HepG2 (cell line): ENCODE data around the gene PLBD2. TPM values are rescaled to one million over a fixed set of nuclear protein-coding genes. Genes with fewer than 3 reads are reported as not detected.

Source experiments
- CHD2 ChIP-seq: IDR thresholded peaks from 2 replicates; pipeline ENCODE4 v1.6.1; 2011; ENCODE audit warnings: low read depth, low read length, improper control_type of control experiment
- EP300 ChIP-seq, 3 experiments: sonication (generic) in 1 of 3; formaldehyde crosslinking in 1 of 3; IDR thresholded peaks; 2 replicates each; pipeline versions ENCODE4 v1.5.1 to v1.6.1; 2011 to 2020; ENCODE audit warnings: low read depth in 2 of 3, low read length in 2 of 3, borderline replicate concordance in 1 of 3, improper control_type of control experiment in 1 of 3, mild to moderate bottlenecking in 1 of 3, missing genetic modification reagents in 1 of 3, moderate library complexity in 1 of 3
- HDAC2 ChIP-seq: sonication (generic); formaldehyde crosslinking; IDR thresholded peaks from 2 replicates; pipeline ENCODE4 v1.4.0; 2020; ENCODE audit warnings: missing genetic modification reagents
- HNF4G ChIP-seq, 2 experiments: sonication (generic) in 1 of 2; formaldehyde crosslinking in 1 of 2; IDR thresholded peaks; 2 replicates each; pipeline versions ENCODE4 v1.4.0 to v1.6.1; 2011 to 2020; ENCODE audit warnings: borderline replicate concordance in 2 of 2, low read depth in 2 of 2, mild to moderate bottlenecking in 2 of 2, low read length in 1 of 2, missing genetic modification reagents in 1 of 2, moderate library complexity in 1 of 2
- HNRNPL ChIP-seq: fragments of 200-400 bp; formaldehyde crosslinking; IDR thresholded peaks from 2 replicates; pipeline ENCODE4 v1.6.1; 2017; ENCODE audit warnings: mild to moderate bottlenecking, low read depth, low read length
- KAT8 ChIP-seq: IDR thresholded peaks from 2 replicates; pipeline ENCODE4 v1.6.1; 2016; ENCODE audit warnings: missing genetic modification reagents, missing compliant biosample characterization
- KLF13 ChIP-seq: sonication (generic); formaldehyde crosslinking; IDR thresholded peaks from 2 replicates; pipeline ENCODE4 v1.4.0; 2020; ENCODE audit warnings: mild to moderate bottlenecking, missing genetic modification reagents
- NAIF1 ChIP-seq: sonication (generic); formaldehyde crosslinking; IDR thresholded peaks from 2 replicates; pipeline ENCODE4 v1.5.0; 2020; ENCODE audit warnings: mild to moderate bottlenecking, missing genetic modification reagents, borderline replicate concordance
- NR2C2 ChIP-seq: sonication (generic); formaldehyde crosslinking; IDR thresholded peaks from 2 replicates; pipeline ENCODE4 v1.4.0; 2020; ENCODE audit warnings: missing genetic modification reagents, mild to moderate bottlenecking, moderate library complexity, borderline replicate concordance
- NR2F2 ChIP-seq: IDR thresholded peaks from 2 replicates; pipeline ENCODE4 v1.6.1; 2012; ENCODE audit warnings: low read depth, inconsistent platforms, borderline replicate concordance
- PCBP1 ChIP-seq: fragments of 200-400 bp; formaldehyde crosslinking; IDR thresholded peaks from 2 replicates; pipeline ENCODE4 v1.6.1; 2017; ENCODE audit warnings: mild to moderate bottlenecking, low read depth, low read length, borderline replicate concordance
- PHB2 ChIP-seq: fragments of 450-650 bp; IDR thresholded peaks from 2 replicates; pipeline ENCODE4 v1.6.1; 2018; ENCODE audit not compliant: partially characterized antibody
- RBAK ChIP-seq: sonication (generic); formaldehyde crosslinking; IDR thresholded peaks from 2 replicates; pipeline ENCODE4 v1.5.1; 2020; ENCODE audit warnings: mild to moderate bottlenecking, missing genetic modification reagents
- REL ChIP-seq: sonication (generic); formaldehyde crosslinking; conservative IDR thresholded peaks from 2 replicates; pipeline ENCODE4 v1.8.0; 2022; ENCODE audit warnings: mild to moderate bottlenecking, missing genetic modification reagents, moderate library complexity
- SMARCC2 ChIP-seq: fragments of 450-650 bp; IDR thresholded peaks from 2 replicates; pipeline ENCODE4 v1.6.1; 2017; ENCODE audit warnings: antibody characterized with exemption, mild to moderate bottlenecking
- TBX3 ChIP-seq: fragments of 450-650 bp; IDR thresholded peaks from 2 replicates; pipeline ENCODE4 v1.6.1; 2017; ENCODE audit warnings: antibody characterized with exemption, mild to moderate bottlenecking, inconsistent platforms, borderline replicate concordance
- ZBTB42 ChIP-seq: sonication (generic); formaldehyde crosslinking; IDR thresholded peaks from 2 replicates; pipeline ENCODE4 v1.5.0; 2020; ENCODE audit warnings: mild to moderate bottlenecking, missing genetic modification reagents
- ZFP82 ChIP-seq: sonication (generic); formaldehyde crosslinking; IDR thresholded peaks from 2 replicates; pipeline ENCODE4 v1.5.1; 2020; ENCODE audit warnings: mild to moderate bottlenecking, missing genetic modification reagents, borderline replicate concordance
- ZFP91 ChIP-seq: sonication (generic); formaldehyde crosslinking; IDR thresholded peaks from 2 replicates; pipeline ENCODE4 v1.9.0; 2022; ENCODE audit warnings: missing genetic modification reagents, mild to moderate bottlenecking, borderline replicate concordance
- ZNF282 ChIP-seq: fragments of 450-650 bp; IDR thresholded peaks from 2 replicates; pipeline ENCODE4 v1.6.1; 2018; ENCODE audit not compliant: partially characterized antibody
- ZNF34 ChIP-seq: sonication (generic); formaldehyde crosslinking; IDR thresholded peaks from 2 replicates; pipeline ENCODE4 v1.4.0; 2020; ENCODE audit warnings: mild to moderate bottlenecking, missing genetic modification reagents, borderline replicate concordance
- ZNF558 ChIP-seq: sonication (generic); formaldehyde crosslinking; IDR thresholded peaks from 2 replicates; pipeline ENCODE4 v1.9.0; 2022; ENCODE audit warnings: mild to moderate bottlenecking, missing genetic modification reagents, borderline replicate concordance
- ZNF563 ChIP-seq: sonication (generic); formaldehyde crosslinking; IDR thresholded peaks from 2 replicates; pipeline ENCODE4 v1.8.0; 2022; ENCODE audit warnings: mild to moderate bottlenecking, moderate library complexity, missing genetic modification reagents
- ZNF644 ChIP-seq: IDR thresholded peaks from 2 replicates; pipeline ENCODE4 v1.6.1; 2016; ENCODE audit warnings: low read depth
- ZNF788 ChIP-seq: sonication (generic); formaldehyde crosslinking; IDR thresholded peaks from 2 replicates; pipeline ENCODE4 v1.5.0; 2020; ENCODE audit warnings: mild to moderate bottlenecking, missing genetic modification reagents, borderline replicate concordance
- polyA plus RNA-seq, 8 experiments: library from polyadenylated mRNA; depleted of rRNA in 3 of 8; stranded (reverse) in 7 of 8; unstranded in 1 of 8; fragments of >200 nt; fragmentation: Illumina TruSeq in 4 of 8; extraction: Trizol in 4 of 8; gene quantifications; 2 replicates each; pipeline versions ENCODE4 v1.2.1 to v1.2.3, GENCODE V29; 2011 to 2016; ENCODE audit warnings: low read depth in 4 of 8, missing spikeins in 1 of 8, mixed read lengths in 1 of 8; ENCODE audit not compliant: insufficient read depth in 1 of 8
- total RNA-seq, 5 experiments: library from RNA; depleted of rRNA; stranded (reverse); fragments of >200 nt; fragmentation: Illumina TruSeq; extraction: Trizol; gene quantifications; 2 replicates each; pipeline ENCODE4 v1.2.3, GENCODE V29; 2016; ENCODE audit warnings: low read depth in 1 of 5

The PLBD2 gene
- total and polyA plus RNA-seq, 2 of the 13 experiments (the other 11 are each of a cell fraction or from before 2014, with no cell fraction given), result 6.7 to 8.5 TPM

GRCh38 chr12:113334786-113335539 lies 23.4 kb upstream of the PLBD2 start, which contains the start of gene SLC8B1 (continued):
- TF ChIP-seq ZFP91, result peak; percentile 100
- no peak for TF ChIP-seq REL (CRISPR knock-in tag)
- no peak for TF ChIP-seq ZFP82
- no peak for TF ChIP-seq HNF4G (IDR thresholded peaks at IDR 0.05; ENCODE audit: borderline replicate concordance, low read depth, low read length)
- TF ChIP-seq HNF4G (CRISPR knock-in tag; IDR thresholded peaks at IDR 0.05; ENCODE audit: borderline replicate concordance, low read depth), result no peak
- TF ChIP-seq KAT8, result peak; percentile 62
- no peak for TF ChIP-seq RBAK
- no peak for TF ChIP-seq ZBTB42
- TF ChIP-seq ZNF788, result peak; percentile 78; the same call in 1 of the 2 replicates
- TF ChIP-seq NR2F2, result no peak; the same call in 1 of the 2 replicates
- no peak for TF ChIP-seq HNRNPL
- TF ChIP-seq PCBP1, result no peak
- no peak for TF ChIP-seq PHB2
- TF ChIP-seq SMARCC2, result no peak
- TF ChIP-seq HDAC2 (CRISPR knock-in tag), result no peak
- TF ChIP-seq CHD2, result no peak
- no peak for TF ChIP-seq KLF13 (CRISPR knock-in tag)
- TF ChIP-seq ZNF563, result peak; percentile 86
- no peak for TF ChIP-seq ZNF34 (CRISPR knock-in tag)
- TF ChIP-seq ZNF282, result no peak
- no peak for TF ChIP-seq ZNF644 (CRISPR knock-in tag)
- no peak for TF ChIP-seq TBX3
- peak; percentile 44; the same call in 1 of the 2 replicates for TF ChIP-seq NR2C2
- TF ChIP-seq ZNF558 (CRISPR knock-in tag), result peak; percentile 72; the same call in 1 of the 2 replicates
- no peak for TF ChIP-seq EP300 (IDR thresholded peaks at IDR 0.05; ENCODE audit: low read depth in 2 of 2, low read length in 2 of 2)
- no peak for TF ChIP-seq EP300 (CRISPR knock-in tag; IDR thresholded peaks at IDR 0.05; ENCODE audit: borderline replicate concordance)
- no peak for TF ChIP-seq NAIF1 (CRISPR knock-in tag)
